GM12878 (cell line): ENCODE results near the gene MOGAT2. TPM values are rescaled to one million over a fixed set of nuclear protein-coding genes. Genes with fewer than 3 reads are reported as not detected.
"Not testable (repeated sequence)": the region's sequence is repeated elsewhere in the genome, so short reads cannot be mapped to it uniquely, and the experiment has no call there.

Source experiments
- ATAC-seq: fragments of 200-7000 bp; cut with Tn5 transposase; 3 replicates; pipeline ENCODE4 v1.9.1; 2020; ENCODE audit warnings: mild to moderate bottlenecking, moderate library complexity
- BruUV-seq: library from RNA; stranded (reverse); fragments of 400-500 nt; replicated peaks from 2 replicates; lab custom pipeline; 2021; lab: Mats Ljungman, UMichigan
- CTCF ChIA-PET: fragments of 300-600 bp; sonication (Branson Sonifier 250); formaldehyde crosslinking; extraction: SDS; loops from one replicate; lab custom pipeline; 2021; ENCODE audit warnings: inconsistent platforms; lab: Yijun Ruan, JAX
- POLR2A ChIA-PET: fragments of 350-600 bp; formaldehyde crosslinking; extraction: SDS; loops from one replicate; lab custom pipeline; 2021; ENCODE audit warnings: inconsistent platforms; lab: Charles Lee
- RAD21 ChIA-PET: fragments of 300-600 bp; sonication (Branson Sonifier 250); formaldehyde crosslinking; loops from one replicate; lab custom pipeline; 2023; ENCODE audit warnings: antibody characterized with exemption; ENCODE audit not compliant: unreplicated experiment; lab: Charles Lee
- SMC1A ChIA-PET: fragments of 300-600 bp; sonication (Branson Sonifier 250); formaldehyde crosslinking; loops from one replicate; lab custom pipeline; 2023; ENCODE audit not compliant: unreplicated experiment, uncharacterized antibody; lab: Charles Lee
- DNase-seq: peaks from one replicate; pipeline ENCODE4 v3.0.0-alpha.2; 2011; ENCODE audit warnings: low read depth, low spot score
- FAIRE-seq: peaks from 3 replicates; lab custom pipeline; 2011; peaks lifted over from hg19 to GRCh38; lab: Jason Lieb, UNC
- H2AFZ ChIP-seq: 2 replicates; pipeline ENCODE4 v1.6.0; 2011; ENCODE audit warnings: low read depth, low read length, control low read depth; ENCODE audit not compliant: control insufficient read depth
- H3K27ac ChIP-seq: 2 replicates; pipeline ENCODE4 v1.5.1; 2011; ENCODE audit warnings: control low read depth; ENCODE audit not compliant: control insufficient read depth, insufficient read depth
- H3K27me3 ChIP-seq, 2 experiments: replicated peaks in 1 of 2; 2 replicates each; pipeline versions ENCODE4 v1.6.0 to v1.6.1; 2011; ENCODE audit warnings: low read length in 1 of 2; ENCODE audit not compliant: control insufficient read depth in 2 of 2, insufficient read depth in 2 of 2
- H3K36me3 ChIP-seq, 2 experiments: 2 replicates each; pipeline ENCODE4 v1.5.1; 2011; ENCODE audit warnings: low read length in 1 of 2; ENCODE audit not compliant: control insufficient read depth in 2 of 2, insufficient read depth in 2 of 2
- H3K4me1 ChIP-seq: 2 replicates; pipeline ENCODE4 v1.6.1; 2011; ENCODE audit warnings: mild to moderate bottlenecking, low read length, moderate library complexity, mixed read lengths; ENCODE audit not compliant: control insufficient read depth, insufficient read depth
- H3K4me2 ChIP-seq: 2 replicates; pipeline ENCODE4 v1.6.0; 2011; ENCODE audit warnings: control low read depth; ENCODE audit not compliant: control insufficient read depth, insufficient read depth
- H3K4me3 ChIP-seq: fragments of 200-600 bp; sonication (generic); 2 replicates; pipeline ENCODE4 v1.5.1; 2016
- H3K79me2 ChIP-seq: 2 replicates; pipeline ENCODE4 v1.6.0; 2011; ENCODE audit warnings: low read length; ENCODE audit not compliant: control insufficient read depth, insufficient read depth
- H3K9ac ChIP-seq: 2 replicates; pipeline ENCODE4 v1.8.0; 2011; ENCODE audit warnings: low read length, control low read depth, mixed read lengths; ENCODE audit not compliant: control insufficient read depth, insufficient read depth
- H3K9me3 ChIP-seq: replicated peaks from 3 replicates; pipeline ENCODE4 v1.5.1; 2011; ENCODE audit warnings: mild to moderate bottlenecking, low read length; ENCODE audit not compliant: control insufficient read depth, insufficient read depth
- H4K20me1 ChIP-seq: 2 replicates; pipeline ENCODE4 v1.6.0; 2011; ENCODE audit not compliant: control insufficient read depth, insufficient read depth
- ASH2L ChIP-seq: fragments of 300-600, 200-600 bp; sonication (generic); IDR thresholded peaks from 2 replicates; pipeline ENCODE4 v1.6.1; 2017; ENCODE audit warnings: low read depth, mild to moderate bottlenecking, borderline replicate concordance
- KDM1A ChIP-seq: fragments of 200-600 bp; sonication (generic); IDR thresholded peaks from 2 replicates; pipeline ENCODE4 v1.6.1; 2016; ENCODE audit warnings: borderline replicate concordance
- MYC ChIP-seq: IDR thresholded peaks from 2 replicates; pipeline ENCODE4 v1.6.1; 2011; ENCODE audit warnings: mild to moderate bottlenecking, low read length, moderate library complexity, inconsistent platforms; ENCODE audit not compliant: insufficient read depth, insufficient replicate concordance, insufficient read length, severe bottlenecking
- WGBS: methylation state at CpG from one replicate; pipeline ENCODE4 v1.1.6; 2016; ENCODE audit warnings: low lambda C conversion rate; ENCODE audit not compliant: insufficient replicate concordance, insufficient coverage; ENCODE audit errors: missing lambda C conversion rate; 5-methylcytosine and 5-hydroxymethylcytosine counted together
- in situ Hi-C: fragments of 300-500 bp; cut with MboI; formaldehyde crosslinking; loops from 9 replicates; pipeline ENCODE4 v1.14.3; 2018; ENCODE audit warnings: mixed read lengths
- intact Hi-C: fragments of 100-400 bp; cut with micrococcal nuclease; formaldehyde crosslinking; loops from one replicate; pipeline ENCODE4 v1.14.2; 2022; ENCODE audit not compliant: unreplicated experiment
- polyA plus RNA-seq, 11 experiments: library from polyadenylated mRNA; depleted of rRNA in 4 of 11; unstranded in 6 of 11; stranded (reverse) in 5 of 11; fragments of >200 nt; fragmentation: Nextera tagmentation in 4 of 11; fragmentation: Illumina TruSeq in 1 of 11; extraction: Ambion mirVana in 4 of 11; extraction: Trizol in 1 of 11; gene quantifications; 1 replicate in 1 of 11; 2 replicates in 10 of 11; pipeline versions ENCODE4 v1.2.1 to v1.2.3, GENCODE V29; 2011 to 2016; ENCODE audit warnings: inconsistent platforms in 2 of 11, missing spikeins in 2 of 11, low read depth in 1 of 11
- total RNA-seq, 4 experiments: library from RNA; depleted of rRNA in 3 of 4; stranded (reverse); fragments of >200 nt in 3 of 4; fragmentation: Illumina TruSeq in 1 of 4; extraction: Trizol in 1 of 4; gene quantifications; 2 replicates each; pipeline versions ENCODE4 v1.2.1 to v1.2.3, GENCODE V29; 2013 to 2021
- TF ChIP-seq, protein P1 (sequence below): fragments of 150-350 bp; IDR thresholded peaks from 2 replicates; pipeline ENCODE4 v1.6.1; 2016; ENCODE audit warnings: low read depth, low read length
- TF ChIP-seq, protein P2 (sequence below): fragments of 450-650 bp; IDR thresholded peaks from 2 replicates; pipeline ENCODE4 v1.6.1; 2017; ENCODE audit warnings: mild to moderate bottlenecking, low read depth, inconsistent platforms; ENCODE audit not compliant: poor library complexity, severe bottlenecking
- TF ChIP-seq, protein P3 (sequence below): IDR thresholded peaks from 2 replicates; pipeline ENCODE4 v1.6.1; 2011; ENCODE audit warnings: borderline replicate concordance, low read depth, mild to moderate bottlenecking, moderate library complexity, mixed read lengths, low read length; ENCODE audit not compliant: insufficient read depth; ENCODE audit errors: extremely low read length

MOGAT2 gene
- total and polyA plus RNA-seq, 10 of the 15 experiments (the other 5 are each of a cell fraction or from before 2014, with no cell fraction given): 0.15 to 0.45 (median 0.22) TPM; not detected in 1

DNA sequence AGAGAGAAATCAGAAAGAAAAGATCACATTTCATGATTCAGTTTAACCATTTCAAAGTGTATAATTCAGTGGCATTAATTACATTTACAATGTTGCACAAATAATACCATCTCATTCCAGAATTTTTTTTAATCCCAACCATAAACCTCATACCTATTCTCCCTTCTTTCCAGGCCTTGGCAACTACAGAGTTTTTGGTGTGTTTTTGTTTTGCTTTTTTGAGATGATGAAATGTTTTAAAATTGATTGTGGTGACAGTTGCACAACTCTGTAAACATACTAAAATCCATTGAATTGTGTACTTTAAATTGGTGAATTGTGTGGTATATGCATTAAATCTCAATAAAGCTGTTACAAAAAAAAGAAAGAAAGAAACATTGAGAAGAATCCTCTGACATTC, 37.3 kb downstream of the MOGAT2 start:
- in situ Hi-C loops, H3K4me1 ChIP-seq, H4K20me1 ChIP-seq, H3K4me2 ChIP-seq, H3K9me3 ChIP-seq, H2AFZ ChIP-seq, H3K4me3 ChIP-seq, H3K36me3 ChIP-seq, H3K79me2 ChIP-seq, intact Hi-C loops, ATAC-seq, H3K27ac ChIP-seq, POLR2A ChIA-PET, BruUV-seq, RAD21 ChIA-PET, CTCF ChIA-PET, DNase-seq, H3K27me3 ChIP-seq, SMC1A ChIA-PET, FAIRE-seq, H3K9ac ChIP-seq: not testable (repeated sequence)

DNA sequence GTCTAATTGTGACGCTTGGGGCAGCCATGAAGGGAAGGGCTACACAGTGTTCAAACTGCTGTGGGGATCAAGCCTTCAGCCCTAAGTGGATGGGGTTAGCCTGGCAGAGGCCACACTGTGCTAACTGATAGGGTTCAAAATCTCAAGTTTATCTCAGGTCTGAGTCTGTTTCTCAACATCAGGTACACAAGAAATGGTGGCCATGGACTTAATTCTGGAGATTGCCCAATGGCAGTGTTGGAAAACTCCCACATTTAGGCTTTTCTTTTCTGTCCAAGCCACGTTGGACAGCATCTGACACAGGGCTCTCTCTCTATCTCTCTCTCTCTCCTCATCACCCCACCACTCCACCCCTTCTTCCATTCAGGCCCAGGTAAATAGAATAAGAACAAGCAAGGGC, 40.0 kb downstream of the MOGAT2 start:
- FAIRE-seq: no peak
- Histone ChIP-seq H3K27me3 (no peaks in the 10 kb centered on the region), H4K20me1 (no peaks in the 10 kb centered on the region), H3K4me2 (no peak overlapping the region), H3K4me3 (no peak overlapping the region), H3K9me3 (no peaks in the 10 kb centered on the region), H3K4me1 (no peaks in the 10 kb centered on the region), H3K27ac (no peak overlapping the region), H3K9ac (no peak overlapping the region), H3K79me2 (no peaks in the 10 kb centered on the region), H2AFZ (no peak overlapping the region), H3K36me3 (no peaks in the 10 kb centered on the region)
- ChIA-PET POLR2A (no interaction called here), SMC1A (interaction anchor here (0.7 kb wide), 1 partner anchor 160 kb away, joined by 3 read pairs; no protein-coding TSS in a partner anchor), RAD21 (no interaction called here), CTCF (interaction anchor here (1.1 kb wide), 1 partner anchor 52 kb away, joined by 5 read pairs; no protein-coding TSS in a partner anchor)
- intact Hi-C loops: no loop called here
- no peak for ATAC-seq
- in situ Hi-C loops: no loop called here
- TF ChIP-seq, protein P1, sequence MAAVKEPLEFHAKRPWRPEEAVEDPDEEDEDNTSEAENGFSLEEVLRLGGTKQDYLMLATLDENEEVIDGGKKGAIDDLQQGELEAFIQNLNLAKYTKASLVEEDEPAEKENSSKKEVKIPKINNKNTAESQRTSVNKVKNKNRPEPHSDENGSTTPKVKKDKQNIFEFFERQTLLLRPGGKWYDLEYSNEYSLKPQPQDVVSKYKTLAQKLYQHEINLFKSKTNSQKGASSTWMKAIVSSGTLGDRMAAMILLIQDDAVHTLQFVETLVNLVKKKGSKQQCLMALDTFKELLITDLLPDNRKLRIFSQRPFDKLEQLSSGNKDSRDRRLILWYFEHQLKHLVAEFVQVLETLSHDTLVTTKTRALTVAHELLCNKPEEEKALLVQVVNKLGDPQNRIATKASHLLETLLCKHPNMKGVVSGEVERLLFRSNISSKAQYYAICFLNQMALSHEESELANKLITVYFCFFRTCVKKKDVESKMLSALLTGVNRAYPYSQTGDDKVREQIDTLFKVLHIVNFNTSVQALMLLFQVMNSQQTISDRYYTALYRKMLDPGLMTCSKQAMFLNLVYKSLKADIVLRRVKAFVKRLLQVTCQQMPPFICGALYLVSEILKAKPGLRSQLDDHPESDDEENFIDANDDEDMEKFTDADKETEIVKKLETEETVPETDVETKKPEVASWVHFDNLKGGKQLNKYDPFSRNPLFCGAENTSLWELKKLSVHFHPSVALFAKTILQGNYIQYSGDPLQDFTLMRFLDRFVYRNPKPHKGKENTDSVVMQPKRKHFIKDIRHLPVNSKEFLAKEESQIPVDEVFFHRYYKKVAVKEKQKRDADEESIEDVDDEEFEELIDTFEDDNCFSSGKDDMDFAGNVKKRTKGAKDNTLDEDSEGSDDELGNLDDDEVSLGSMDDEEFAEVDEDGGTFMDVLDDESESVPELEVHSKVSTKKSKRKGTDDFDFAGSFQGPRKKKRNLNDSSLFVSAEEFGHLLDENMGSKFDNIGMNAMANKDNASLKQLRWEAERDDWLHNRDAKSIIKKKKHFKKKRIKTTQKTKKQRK: no peak
- TF ChIP-seq KDM1A (no peak), ASH2L (no peak), MYC (no peak)
- TF ChIP-seq, protein P2, sequence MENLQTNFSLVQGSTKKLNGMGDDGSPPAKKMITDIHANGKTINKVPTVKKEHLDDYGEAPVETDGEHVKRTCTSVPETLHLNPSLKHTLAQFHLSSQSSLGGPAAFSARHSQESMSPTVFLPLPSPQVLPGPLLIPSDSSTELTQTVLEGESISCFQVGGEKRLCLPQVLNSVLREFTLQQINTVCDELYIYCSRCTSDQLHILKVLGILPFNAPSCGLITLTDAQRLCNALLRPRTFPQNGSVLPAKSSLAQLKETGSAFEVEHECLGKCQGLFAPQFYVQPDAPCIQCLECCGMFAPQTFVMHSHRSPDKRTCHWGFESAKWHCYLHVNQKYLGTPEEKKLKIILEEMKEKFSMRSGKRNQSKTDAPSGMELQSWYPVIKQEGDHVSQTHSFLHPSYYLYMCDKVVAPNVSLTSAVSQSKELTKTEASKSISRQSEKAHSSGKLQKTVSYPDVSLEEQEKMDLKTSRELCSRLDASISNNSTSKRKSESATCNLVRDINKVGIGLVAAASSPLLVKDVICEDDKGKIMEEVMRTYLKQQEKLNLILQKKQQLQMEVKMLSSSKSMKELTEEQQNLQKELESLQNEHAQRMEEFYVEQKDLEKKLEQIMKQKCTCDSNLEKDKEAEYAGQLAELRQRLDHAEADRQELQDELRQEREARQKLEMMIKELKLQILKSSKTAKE: no peak
- TF ChIP-seq, protein P3, sequence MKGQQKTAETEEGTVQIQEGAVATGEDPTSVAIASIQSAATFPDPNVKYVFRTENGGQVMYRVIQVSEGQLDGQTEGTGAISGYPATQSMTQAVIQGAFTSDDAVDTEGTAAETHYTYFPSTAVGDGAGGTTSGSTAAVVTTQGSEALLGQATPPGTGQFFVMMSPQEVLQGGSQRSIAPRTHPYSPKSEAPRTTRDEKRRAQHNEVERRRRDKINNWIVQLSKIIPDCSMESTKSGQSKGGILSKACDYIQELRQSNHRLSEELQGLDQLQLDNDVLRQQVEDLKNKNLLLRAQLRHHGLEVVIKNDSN: no peak
- no peak for DNase-seq
- no TSS peak for BruUV-seq
- WGBS: 30% methylated on average over 2 of the region's 2 CpGs
